Stimulated activated memory B cell treated with anti-CD40 and anti-IgM and Interleukin-4, amounts not matched to agents 10 μg/mL and 1 μg/mL and 100 μg/mL, for 72 hours (primary cell): ENCODE results near the gene CD300LG.

Experiments used
- ATAC-seq: fragments of 150-1000 bp; cut with Tn5 transposase; 2 replicates; pipeline ENCODE4 v1.10.0; 2021
- H3K27ac Mint-ChIP-seq: one replicate; pipeline ENCODE4 v1.8.0; 2022; ENCODE audit warnings: mild to moderate bottlenecking, mixed read lengths
- H3K27me3 Mint-ChIP-seq: one replicate; pipeline ENCODE4 v1.8.0; 2022; ENCODE audit warnings: mixed read lengths
- H3K36me3 Mint-ChIP-seq: one replicate; pipeline ENCODE4 v1.8.0; 2022; ENCODE audit warnings: mixed read lengths
- H3K4me1 Mint-ChIP-seq: one replicate; pipeline ENCODE4 v1.8.0; 2022; ENCODE audit warnings: mixed read lengths
- H3K4me3 Mint-ChIP-seq: one replicate; pipeline ENCODE4 v1.8.0; 2022; ENCODE audit warnings: mild to moderate bottlenecking, moderate library complexity, mixed read lengths
- H3K9me3 Mint-ChIP-seq: one replicate; pipeline ENCODE4 v1.8.0; 2022; ENCODE audit warnings: mixed read lengths

CD300LG gene

DNA sequence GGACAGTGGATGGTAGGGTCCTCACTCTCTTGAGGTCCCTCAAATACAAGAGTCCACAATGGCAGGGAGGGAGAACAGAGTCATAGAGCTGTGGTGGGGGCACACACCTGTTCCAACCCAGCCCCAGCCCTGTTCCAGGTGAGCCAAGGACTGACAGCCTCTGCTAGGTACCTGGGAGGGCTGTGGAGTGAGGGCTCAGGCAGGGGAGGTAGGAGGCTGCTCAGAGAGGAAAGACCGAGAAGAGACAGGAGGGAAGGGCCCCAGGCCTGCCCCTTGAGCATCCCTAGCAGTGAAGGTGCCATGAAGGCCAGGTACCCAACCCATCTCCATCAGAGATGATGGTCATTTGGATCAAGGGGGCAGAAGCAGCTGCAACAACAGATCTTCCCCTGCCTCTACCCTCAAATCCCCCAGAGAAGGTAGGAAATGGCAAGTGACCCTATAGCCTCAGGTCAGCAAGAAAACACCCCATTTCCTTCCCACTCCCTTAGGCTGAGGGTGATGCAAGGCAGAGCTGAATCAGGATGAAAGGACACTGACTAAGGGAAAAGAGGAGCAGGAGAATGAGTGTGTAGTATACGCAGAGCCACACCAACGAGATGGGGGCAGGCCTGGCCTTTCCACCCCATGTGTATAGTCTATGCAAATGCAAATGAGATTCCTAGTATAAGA is 28.6 kb downstream of the CD300LG start:
- ATAC-seq: peak; percentile 37
- no peaks in the 10 kb centered on the region for H3K36me3 Mint-ChIP-seq
- peaks cover 6% of the 10 kb centered on the region for H3K4me1 Mint-ChIP-seq
- no peak overlapping the region for H3K27ac Mint-ChIP-seq
- peaks cover 35% of the 10 kb centered on the region for H3K27me3 Mint-ChIP-seq
- H3K4me3 Mint-ChIP-seq: no peak overlapping the region
- no peaks in the 10 kb centered on the region for H3K9me3 Mint-ChIP-seq

DNA sequence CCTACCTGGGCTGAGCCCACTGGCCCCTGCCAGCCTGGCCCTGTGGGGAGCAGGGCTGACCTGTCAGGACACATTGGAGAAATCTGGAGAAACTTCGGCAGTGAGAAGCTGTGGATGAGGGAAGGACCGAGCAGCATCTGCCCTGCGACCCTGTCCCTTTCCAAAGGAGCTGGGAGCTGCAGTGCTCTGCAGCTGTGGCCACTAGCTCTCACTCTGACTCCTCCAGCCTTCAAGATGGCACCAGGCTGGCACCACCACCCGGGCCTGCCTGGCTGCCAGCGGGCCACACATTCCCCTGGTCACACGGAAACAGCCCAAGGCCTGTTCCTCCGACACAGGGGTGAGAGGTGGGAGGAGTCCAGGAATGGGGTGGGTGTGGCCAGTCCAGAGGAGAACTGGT is 30.1 kb downstream of the CD300LG start:
- Mint-ChIP-seq H3K9me3 (no peaks in the 10 kb centered on the region), H3K27ac (no peak overlapping the region), H3K4me3 (no peak overlapping the region), H3K4me1 (peaks cover 6% of the 10 kb centered on the region), H3K36me3 (no peaks in the 10 kb centered on the region), H3K27me3 (peaks cover 43% of the 10 kb centered on the region)
- no peak for ATAC-seq

DNA sequence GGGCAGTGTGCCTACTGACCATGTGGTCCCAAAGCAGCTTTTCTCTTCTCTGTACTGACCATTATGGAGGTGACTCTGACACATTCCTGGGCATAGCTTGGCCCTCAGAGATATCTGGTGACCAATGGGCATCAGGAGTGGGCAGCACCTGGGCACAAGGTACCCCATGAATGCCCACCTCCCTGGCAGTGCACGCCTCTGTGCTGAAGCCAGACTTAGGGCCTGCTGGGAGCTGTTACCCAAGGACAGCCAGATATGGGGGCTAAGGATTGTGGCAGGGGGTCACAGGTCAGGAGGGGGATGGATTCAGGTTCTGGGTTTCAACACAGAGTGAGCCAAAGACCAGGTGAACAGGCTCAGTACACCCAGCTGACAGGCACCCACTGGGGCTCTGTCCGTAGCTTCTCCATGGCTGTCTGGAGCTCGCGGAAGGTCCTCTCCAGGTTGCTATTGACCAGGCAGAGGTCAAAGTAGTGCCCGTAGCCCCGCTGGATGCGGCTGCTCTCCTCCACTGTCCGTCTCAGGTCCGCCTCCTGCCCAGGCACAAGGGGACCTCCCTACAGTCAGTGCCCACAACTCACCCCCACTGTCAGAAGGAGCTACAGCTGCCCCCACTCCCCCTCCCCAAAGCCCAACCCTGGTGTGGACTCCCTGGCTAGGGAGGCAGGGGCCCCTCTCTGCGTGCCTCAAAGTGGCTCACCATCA is 30.6 kb downstream of the CD300LG start:
- H3K9me3 Mint-ChIP-seq: no peaks in the 10 kb centered on the region
- ATAC-seq: no peak
- no peak overlapping the region for H3K4me3 Mint-ChIP-seq
- H3K36me3 Mint-ChIP-seq: no peaks in the 10 kb centered on the region
- H3K4me1 Mint-ChIP-seq: peaks cover 6% of the 10 kb centered on the region
- peaks cover 44% of the 10 kb centered on the region for H3K27me3 Mint-ChIP-seq
- no peak overlapping the region for H3K27ac Mint-ChIP-seq

DNA sequence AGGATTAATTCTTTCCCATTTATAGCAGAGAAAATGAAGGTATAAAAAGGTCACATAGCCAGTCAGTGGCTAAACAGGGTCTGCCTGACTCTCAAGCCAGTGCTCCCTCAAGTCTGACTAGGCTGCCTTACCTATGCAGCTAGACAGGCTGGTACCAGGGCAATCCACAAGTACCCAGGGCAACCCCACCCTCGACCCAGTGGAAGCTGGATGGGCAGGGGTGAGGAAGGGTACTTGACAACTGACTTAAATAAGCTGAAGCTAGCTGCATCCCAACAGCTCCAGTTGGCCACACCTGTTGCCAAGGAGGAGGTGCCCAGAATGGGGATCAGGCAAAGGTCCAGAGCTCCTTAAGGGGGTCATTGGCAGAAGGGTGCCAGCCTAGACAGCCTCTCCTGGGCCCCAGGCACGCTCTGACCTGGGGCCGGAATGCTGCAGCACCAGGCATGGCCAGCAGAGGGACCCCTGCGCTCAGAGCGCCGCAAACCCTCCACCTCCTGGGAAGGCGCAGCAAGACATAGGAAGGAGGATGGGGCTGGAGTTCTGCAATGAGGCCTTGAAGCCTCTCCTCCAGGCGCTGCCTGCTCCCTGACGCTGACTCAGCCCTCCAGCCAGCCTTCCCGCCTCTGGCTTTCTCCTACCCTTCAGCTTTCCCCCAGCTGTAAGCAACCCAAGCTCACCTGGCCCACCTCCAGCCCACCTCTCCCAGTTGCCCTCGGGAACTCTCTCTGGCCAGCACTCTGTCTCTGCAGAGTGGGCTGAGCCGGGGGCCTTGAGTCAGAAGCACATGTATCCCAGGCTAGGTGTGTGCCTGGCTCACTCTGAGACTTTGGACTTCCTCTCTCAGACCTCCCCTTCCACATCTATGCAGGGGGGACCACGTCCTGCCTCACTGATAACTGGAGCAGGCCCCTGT is 31.5 kb downstream of the CD300LG start:
- peaks cover 53% of the 10 kb centered on the region for H3K27me3 Mint-ChIP-seq
- no peaks in the 10 kb centered on the region for H3K9me3 Mint-ChIP-seq
- ATAC-seq: peak; percentile 74
- H3K27ac Mint-ChIP-seq: no peak overlapping the region
- no peak overlapping the region for H3K4me3 Mint-ChIP-seq
- H3K36me3 Mint-ChIP-seq: no peaks in the 10 kb centered on the region
- peaks cover 6% of the 10 kb centered on the region for H3K4me1 Mint-ChIP-seq

DNA sequence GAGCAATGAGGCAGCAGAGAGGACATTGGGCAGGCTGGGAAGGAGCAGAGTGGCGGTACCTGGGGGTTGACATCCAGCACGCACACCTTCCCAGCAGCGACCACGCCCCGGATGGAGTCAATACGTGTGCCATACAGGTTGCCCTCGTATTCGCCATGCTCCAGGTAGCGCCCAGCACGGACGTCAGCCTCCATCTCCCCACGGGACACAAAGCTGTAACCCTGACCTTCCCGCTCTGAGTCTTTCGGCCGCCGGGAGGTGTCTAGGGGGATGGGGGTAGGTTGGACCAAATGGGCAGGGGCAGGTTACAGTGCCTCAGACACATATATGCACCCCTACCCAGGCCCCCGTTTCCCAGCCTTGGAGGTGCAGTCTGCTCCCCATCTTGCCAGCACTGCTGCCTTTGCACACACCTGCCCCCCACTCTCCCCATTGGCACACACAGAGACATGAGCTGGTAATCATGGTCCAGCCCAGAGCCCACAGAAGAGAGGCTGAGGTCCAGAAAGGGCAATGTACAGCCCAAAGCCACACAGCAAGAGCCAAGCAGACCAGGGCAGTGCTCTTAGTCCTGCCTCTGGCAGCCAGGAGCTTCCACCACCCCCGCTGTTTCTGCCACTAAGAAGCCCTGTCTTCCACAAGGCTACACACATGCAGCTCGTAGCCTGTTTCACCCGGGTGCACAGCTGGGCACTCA is 32.9 kb downstream of the CD300LG start:
- no peaks in the 10 kb centered on the region for H3K36me3 Mint-ChIP-seq
- H3K27me3 Mint-ChIP-seq: peaks cover 59% of the 10 kb centered on the region
- H3K27ac Mint-ChIP-seq: no peak overlapping the region
- H3K9me3 Mint-ChIP-seq: no peaks in the 10 kb centered on the region
- H3K4me3 Mint-ChIP-seq: no peak overlapping the region
- ATAC-seq: no peak
- H3K4me1 Mint-ChIP-seq: peaks cover 6% of the 10 kb centered on the region

DNA sequence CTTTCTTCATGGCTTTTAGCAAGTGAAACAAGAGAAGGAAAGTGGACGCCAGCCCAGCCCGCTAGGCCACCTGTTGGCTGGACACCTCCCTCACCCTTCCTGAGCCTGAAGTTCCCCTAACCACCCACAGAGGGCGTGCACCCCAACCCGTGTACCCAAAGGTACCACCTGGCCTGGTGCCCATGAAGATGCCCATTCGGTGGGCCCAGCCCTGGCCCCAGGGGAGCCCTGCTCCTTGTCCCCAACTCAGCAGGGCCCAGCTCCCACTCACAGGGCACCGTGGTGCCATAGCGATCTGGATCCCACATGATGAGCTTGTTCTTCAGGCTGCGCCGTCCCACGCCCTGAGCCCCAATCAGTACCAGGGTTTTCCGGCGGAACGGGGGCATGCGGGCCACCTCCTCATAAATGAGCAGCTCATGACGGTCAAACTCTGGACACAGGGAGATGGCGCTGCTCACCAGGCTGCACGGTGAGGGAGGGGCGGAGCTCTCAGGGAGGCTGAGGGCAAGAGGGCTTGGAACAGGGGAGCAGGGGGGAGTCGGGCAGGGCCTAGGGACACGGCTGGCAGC is 33.5 kb downstream of the CD300LG start:
- Mint-ChIP-seq H3K27me3 (peaks cover 59% of the 10 kb centered on the region), H3K27ac (no peak overlapping the region), H3K4me1 (peaks cover 6% of the 10 kb centered on the region), H3K9me3 (no peaks in the 10 kb centered on the region), H3K4me3 (no peak overlapping the region), H3K36me3 (no peaks in the 10 kb centered on the region)
- ATAC-seq: no peak

DNA sequence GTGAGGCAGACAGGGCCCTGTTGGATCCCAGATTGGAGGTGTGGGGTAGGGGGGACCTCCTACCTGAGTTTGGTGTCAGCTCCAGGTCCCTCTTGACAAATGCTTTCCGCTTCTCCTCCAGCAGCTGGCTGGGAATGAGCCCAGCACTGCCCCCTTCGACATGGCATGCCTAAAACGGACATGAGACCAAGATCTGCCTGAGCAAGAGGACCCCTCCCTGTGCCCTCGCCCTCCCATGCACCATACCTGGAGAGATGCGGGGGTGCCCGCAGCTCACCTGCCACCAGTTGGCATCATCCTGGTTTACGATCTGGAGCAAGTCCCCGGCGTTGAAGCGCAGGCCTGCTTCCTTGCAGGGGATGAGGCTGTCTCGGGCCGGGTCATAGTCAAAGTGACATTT is 34.2 kb downstream of the CD300LG start:
- H3K9me3 Mint-ChIP-seq: no peaks in the 10 kb centered on the region
- peaks cover 6% of the 10 kb centered on the region for H3K4me1 Mint-ChIP-seq
- no peak for ATAC-seq
- H3K27ac Mint-ChIP-seq: no peak overlapping the region
- H3K27me3 Mint-ChIP-seq: peaks cover 56% of the 10 kb centered on the region
- H3K36me3 Mint-ChIP-seq: no peaks in the 10 kb centered on the region
- H3K4me3 Mint-ChIP-seq: no peak overlapping the region

DNA sequence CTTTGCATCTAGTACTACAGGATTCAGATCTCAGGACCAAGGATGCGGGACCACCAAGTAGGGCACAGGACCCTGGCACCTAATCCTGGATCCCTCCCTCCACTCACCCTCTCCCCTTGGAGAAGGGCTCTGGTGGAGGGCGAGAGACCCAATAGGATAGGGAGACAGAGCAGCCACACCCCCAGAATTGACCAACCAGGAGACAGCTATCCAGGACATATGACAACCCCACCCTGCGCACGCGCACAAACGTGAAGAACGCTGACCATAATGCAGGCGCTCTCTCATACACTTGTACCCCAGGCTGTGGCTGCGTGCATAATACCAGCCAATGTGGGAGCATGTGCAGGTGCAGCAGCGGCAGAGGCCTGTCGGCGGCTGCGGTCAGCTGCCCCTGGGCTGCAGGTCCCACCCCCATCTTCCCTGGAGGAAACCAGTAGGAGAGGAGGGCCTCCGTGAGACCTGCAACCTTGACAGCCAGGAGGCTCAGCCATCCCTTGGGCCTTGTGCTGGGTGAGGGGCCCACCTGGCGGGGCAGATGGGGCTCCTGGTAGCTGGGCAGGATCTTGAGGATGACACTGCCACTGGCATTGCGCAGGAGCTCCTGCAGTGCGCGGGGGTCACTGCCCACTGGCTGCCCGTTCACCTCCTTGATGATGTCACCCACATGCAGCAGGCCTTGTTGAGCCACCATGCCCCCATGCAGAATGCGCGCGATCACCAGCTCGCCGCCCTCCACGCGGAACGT is 35.0 kb downstream of the CD300LG start:
- Mint-ChIP-seq H3K27me3 (peaks cover 62% of the 10 kb centered on the region), H3K4me3 (no peak overlapping the region), H3K36me3 (no peaks in the 10 kb centered on the region), H3K4me1 (peaks cover 6% of the 10 kb centered on the region), H3K27ac (no peak overlapping the region), H3K9me3 (no peaks in the 10 kb centered on the region)
- ATAC-seq: no peak

DNA sequence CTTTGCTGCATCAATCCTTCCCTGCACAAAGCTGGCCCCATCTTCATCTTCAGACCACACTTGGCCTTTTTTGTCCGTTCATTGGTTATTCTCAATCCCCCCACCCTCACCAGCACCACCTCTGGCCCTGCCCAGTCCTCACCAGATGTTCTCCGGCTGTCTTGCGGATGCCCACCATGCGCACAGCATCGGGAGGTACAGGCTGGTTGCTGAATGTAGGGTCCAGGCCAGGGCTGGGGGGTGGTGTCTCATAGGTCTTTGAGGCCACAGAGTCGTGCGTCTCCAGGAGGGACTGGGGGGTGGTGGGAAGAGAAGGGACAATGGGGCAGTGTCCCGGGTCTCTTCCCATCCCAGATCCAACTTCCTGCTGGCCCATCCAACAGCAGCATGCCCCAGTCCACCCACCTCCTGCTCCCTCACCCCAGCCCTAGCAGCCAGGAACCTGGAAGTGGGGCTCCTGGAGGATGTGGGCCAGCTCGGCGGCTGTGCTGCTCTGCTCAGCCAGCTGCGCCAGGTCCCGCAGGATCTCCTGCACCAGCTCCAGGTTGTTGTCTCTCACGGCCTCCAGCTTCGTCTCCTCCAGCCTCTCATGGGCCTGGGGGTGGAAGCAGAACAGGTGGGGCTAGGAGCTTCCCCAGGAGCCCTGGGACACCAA is 35.9 kb downstream of the CD300LG start:
- Mint-ChIP-seq H3K36me3 (no peaks in the 10 kb centered on the region), H3K4me3 (no peak overlapping the region), H3K9me3 (no peaks in the 10 kb centered on the region), H3K27ac (no peak overlapping the region), H3K4me1 (peaks cover 6% of the 10 kb centered on the region), H3K27me3 (peaks cover 63% of the 10 kb centered on the region)
- no peak for ATAC-seq

DNA sequence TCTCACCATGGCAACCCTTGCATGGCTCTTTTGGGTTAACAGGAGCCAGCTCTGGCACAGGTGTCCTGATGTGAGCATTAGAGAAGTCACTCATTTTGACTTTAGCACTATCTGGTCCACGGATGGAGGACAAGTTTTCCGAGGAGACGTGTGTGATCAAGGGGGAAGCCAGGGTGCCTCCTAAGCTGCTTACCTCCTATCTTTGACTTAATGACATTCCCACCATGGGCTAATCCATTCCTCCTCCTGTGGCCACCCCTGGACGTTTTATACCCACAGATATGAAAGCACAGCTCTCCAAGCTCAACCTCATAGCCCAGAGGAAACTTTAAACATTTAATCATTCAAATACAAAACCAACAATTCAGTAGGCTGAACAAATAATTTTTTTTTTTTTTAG is 41.6 kb downstream of the CD300LG start:
- H3K9me3 Mint-ChIP-seq: no peaks in the 10 kb centered on the region
- ATAC-seq: no peak
- H3K27ac Mint-ChIP-seq: no peak overlapping the region
- H3K4me3 Mint-ChIP-seq: no peak overlapping the region
- H3K4me1 Mint-ChIP-seq: no peaks in the 10 kb centered on the region
- peaks cover 34% of the 10 kb centered on the region for H3K27me3 Mint-ChIP-seq
- no peaks in the 10 kb centered on the region for H3K36me3 Mint-ChIP-seq

DNA sequence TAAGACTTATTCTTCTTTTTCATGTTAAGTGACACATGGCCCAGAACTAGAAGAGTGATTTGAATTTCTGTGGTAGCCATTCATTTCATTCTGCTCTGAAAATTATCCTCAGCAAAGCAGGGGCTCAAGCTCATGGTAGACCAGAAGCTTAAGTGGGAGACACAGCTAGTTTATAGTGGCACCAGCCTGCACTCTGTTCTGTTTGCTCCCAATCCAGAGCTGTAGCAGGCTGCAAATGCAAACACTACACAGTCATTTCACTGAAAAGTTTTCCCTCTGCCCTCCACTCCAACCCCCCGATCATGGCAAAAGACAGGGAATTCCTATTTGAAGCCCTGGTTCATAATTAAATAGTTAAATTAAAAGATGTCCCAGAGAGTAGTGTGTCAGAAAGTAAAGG is 43.3 kb downstream of the CD300LG start:
- peaks cover 22% of the 10 kb centered on the region for H3K27me3 Mint-ChIP-seq
- no peak overlapping the region for H3K4me3 Mint-ChIP-seq
- no peak for ATAC-seq
- H3K36me3 Mint-ChIP-seq: no peaks in the 10 kb centered on the region
- no peaks in the 10 kb centered on the region for H3K9me3 Mint-ChIP-seq
- no peak overlapping the region for H3K27ac Mint-ChIP-seq
- H3K4me1 Mint-ChIP-seq: no peaks in the 10 kb centered on the region

DNA sequence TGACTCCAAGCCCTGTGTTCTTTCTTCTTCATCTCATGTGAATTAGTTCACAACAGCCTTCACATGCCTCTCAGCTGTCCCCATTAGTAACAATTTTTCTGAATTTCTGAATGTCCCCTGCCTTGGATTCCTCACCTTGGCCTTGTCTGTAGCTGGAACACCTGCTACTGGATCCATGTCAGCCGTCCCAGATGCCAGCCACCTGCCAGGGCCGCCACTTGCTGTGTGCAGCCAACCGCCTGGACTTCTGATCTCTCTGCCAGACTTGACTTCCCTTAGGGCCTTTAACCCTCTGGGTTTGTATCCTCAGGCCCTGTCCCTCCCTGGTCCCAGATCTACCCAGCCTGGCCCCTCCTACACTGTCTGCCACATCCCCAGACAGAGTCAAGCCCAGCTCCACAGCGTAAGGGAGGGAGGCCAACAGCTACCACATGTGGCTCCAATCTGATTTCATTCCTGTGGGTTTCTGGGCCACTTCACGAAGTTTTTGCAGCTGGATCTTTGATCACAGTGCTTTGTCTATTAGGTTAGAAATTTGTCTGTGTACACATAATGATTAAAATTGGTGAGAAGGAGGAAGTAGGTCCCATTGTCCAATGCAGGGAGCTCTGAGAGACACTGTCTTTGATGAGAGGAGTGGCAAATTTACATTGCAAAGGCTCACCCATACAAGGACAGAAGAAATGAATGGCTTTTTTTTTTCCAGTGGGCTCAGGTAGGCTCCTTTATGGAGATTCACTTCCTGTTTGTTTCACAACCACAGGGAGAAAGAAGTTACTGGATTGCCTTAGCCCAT is 45.1 kb downstream of the CD300LG start:
- Mint-ChIP-seq H3K4me3 (no peak overlapping the region), H3K9me3 (no peaks in the 10 kb centered on the region), H3K27ac (no peak overlapping the region), H3K4me1 (no peaks in the 10 kb centered on the region), H3K36me3 (no peaks in the 10 kb centered on the region), H3K27me3 (peaks cover 29% of the 10 kb centered on the region)
- ATAC-seq: no peak

DNA sequence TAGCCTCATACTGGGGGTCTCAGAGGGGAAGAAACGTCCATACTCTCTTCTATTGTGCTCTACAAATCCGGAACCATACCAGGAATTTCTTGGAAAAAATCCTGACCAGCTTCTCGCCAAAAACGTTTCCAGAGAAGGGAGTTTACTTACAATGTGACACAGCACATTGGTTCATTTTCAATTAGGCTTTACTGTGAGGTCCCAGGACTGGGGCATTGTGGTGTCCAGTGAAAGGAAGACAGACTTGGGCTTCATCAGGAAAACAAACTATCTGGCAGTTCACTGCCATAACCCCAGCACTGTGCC is 45.6 kb downstream of the CD300LG start:
- Mint-ChIP-seq H3K4me1 (no peaks in the 10 kb centered on the region), H3K36me3 (no peaks in the 10 kb centered on the region), H3K4me3 (no peak overlapping the region), H3K27me3 (peaks cover 34% of the 10 kb centered on the region), H3K9me3 (no peaks in the 10 kb centered on the region), H3K27ac (no peak overlapping the region)
- ATAC-seq: no peak
